Esophagus muscularis mucosa (tissue), 4 donors: Measurements from ENCODE around the gene MBNL1.

Source experiments
- CTCF ChIP-seq, 3 experiments: fragments of 200-600 bp in 2 of 3; fragments of 450-650 bp in 1 of 3; sonication (generic) in 2 of 3; IDR thresholded peaks; one replicate each; pipeline ENCODE4 v1.5.1; 2017 to 2019; ENCODE audit warnings: antibody characterized with exemption in 3 of 3, mild to moderate bottlenecking in 2 of 3, moderate library complexity in 1 of 3
- EP300 ChIP-seq: sonication (generic); formaldehyde crosslinking; IDR thresholded peaks from one replicate; pipeline ENCODE4 v1.6.1; 2017; ENCODE audit warnings: antibody characterized with exemption
- POLR2A ChIP-seq: fragments of 450-650 bp; IDR thresholded peaks from one replicate; pipeline ENCODE4 v1.6.1; 2017; ENCODE audit warnings: antibody characterized with exemption, moderate library complexity, mild to moderate bottlenecking, low read depth
- POLR2AphosphoS5 ChIP-seq, 2 donors: sonication (generic); formaldehyde crosslinking; IDR thresholded peaks; one replicate each; pipeline ENCODE4 v1.6.1; 2017; ENCODE audit warnings: antibody characterized with exemption in 2 of 2

- TF ChIP-seq CTCF (IDR thresholded peaks at IDR 0.05) (no peak), POLR2A (no peak), POLR2AphosphoS5 (IDR thresholded peaks at IDR 0.05) (peak in 1 of 2 donors; percentile 39), EP300 (no peak)
These were observed 46.4 kb upstream of the MBNL1 start for GRCh38 chr3:152222327-152222726.
